NCI-H345 treated with DMSO at 0.1 percent for 48 hours (cell line): ENCODE results near the gene CTSF.
"Not testable (repeated sequence)": the region's sequence is repeated elsewhere in the genome, so short reads cannot be mapped to it uniquely, and the experiment has no call there.

Source experiments
- DNase-seq: peaks from one replicate; lab custom pipeline; 2025; ENCODE audit not compliant: unreplicated experiment; lab: John Stamatoyannopoulos, UW

CTSF gene

DNA sequence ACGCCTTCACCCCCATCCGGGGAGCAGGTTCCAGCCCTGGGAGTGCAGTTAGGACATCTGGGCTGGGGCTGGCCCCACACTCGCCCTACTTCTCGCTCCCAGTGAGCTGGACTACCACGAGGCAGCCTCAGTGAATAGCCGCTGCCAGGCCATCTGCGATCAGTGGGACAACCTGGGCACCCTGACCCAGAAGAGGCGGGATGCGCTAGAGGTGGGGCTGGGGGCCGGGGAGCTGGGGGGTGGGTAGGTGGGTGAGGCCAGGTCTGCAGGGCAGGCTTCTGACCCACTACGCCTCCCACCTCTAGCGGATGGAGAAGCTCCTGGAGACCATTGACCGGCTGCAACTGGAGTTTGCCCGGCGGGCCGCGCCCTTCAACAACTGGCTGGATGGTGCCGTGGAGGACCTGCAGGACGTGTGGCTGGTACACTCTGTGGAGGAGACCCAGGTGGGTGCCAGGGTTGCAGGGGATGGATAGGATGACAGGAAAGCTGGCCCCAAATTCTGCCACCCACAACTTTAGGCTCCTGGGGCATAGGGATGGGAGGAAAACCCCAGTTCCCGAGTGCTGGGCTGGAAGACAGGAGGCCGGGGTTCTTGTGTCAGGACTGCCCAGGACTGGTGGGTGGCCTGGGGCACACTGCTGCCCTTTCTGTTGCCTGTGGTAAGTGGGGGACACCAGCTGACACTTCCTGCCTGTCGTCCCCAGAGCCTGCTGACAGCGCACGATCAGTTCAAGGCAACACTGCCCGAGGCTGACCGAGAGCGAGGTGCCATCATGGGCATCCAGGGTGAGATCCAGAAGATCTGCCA is 8.3 kb downstream of the CTSF start:
- DNase-seq = no peak

DNA sequence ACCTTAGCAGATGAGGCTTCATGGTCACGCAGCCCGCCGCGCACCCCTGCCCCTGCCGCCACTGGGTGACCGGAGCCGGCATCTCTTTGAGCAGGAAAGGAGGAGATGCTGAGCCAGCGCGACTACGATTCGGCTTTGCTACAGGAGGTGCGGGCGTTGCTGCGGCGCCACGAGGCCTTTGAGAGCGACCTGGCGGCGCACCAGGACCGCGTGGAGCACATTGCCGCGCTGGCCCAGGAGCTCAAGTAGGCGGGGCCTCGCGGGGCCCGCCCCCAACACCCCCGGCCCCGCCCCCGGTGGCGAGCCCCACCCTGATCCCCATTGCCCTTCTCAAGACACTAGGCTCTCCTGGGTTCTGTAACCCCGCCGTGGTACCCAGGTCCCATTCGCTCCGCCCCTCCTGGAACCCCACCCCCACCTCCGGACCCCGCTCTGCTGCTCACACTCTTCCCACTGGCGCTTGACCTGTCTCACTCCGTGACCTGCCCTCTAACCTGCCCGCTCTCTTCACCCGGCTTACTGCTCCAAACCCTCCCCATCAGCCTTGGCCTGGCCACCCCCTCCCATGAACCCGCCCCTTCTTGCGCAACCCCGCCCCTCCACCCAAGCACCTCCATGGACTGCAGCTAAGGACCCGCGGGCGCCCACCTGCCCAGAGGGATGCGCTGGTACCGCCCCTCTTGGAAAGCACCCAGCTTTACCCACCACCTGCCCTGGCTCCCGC is 9.1 kb downstream of the CTSF start:
- no peak for DNase-seq

DNA sequence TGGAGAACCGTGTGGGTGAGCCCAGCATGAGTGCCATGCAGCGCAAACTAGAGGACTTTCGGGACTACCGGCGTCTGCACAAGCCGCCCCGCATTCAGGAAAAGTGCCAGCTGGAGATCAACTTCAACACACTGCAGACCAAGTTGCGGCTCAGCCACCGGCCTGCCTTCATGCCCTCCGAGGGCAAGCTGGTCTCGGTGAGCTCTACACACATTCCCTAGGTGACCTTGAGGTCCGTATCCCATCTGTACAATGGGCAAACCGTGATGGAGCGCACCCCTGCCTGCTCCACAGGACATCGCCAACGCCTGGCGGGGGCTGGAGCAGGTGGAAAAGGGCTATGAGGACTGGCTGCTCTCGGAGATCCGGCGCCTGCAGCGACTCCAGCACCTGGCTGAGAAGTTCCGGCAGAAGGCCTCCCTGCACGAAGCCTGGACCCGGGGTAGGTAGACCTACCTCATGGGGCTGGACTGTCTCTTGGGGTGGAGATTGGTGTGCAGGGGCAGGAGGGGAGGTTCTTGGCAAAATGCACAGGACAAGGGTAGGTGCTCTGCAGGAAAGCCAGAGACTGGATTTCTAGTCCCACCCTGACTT is 10.6 kb downstream of the CTSF start:
- DNase-seq = no peak

DNA sequence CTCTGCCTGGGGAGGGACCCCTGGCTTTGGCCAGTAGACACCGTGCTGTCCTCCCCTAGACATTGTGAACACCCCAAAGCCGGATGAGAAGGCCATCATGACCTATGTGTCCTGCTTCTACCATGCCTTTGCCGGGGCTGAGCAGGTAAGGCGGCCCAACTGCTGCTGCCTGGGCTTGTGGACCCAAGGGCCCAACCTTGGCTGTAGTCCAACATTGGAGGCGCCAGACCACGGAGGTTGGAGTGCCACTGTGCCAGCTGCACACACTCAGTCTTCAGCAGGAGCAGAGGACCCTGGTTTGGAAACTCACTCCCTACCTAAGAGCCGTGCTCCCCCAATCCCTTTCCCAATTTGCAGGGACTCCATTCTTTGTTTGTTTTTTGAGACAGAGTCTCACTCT is 12.3 kb downstream of the CTSF start:
- DNase-seq = peak; percentile 9

DNA sequence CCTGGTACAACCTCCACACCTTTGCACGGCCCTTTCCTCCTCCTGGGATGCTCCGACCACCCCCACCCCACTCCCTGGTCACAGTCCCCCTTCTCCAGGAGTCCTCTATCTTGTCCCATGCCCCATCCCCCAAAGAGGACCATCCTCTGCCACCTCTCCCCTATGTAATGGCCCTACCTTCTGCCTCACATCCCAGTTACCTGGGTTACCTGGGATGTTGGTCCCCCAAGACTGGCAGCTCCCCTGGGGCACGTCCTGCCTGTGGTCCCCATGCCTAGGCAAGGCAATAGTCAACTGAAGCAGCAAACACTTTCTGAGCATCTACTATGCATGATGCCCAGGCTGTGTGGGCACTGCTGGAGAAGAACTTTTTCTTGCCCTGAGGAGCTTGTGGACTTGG is 13.0 kb downstream of the CTSF start:
- no peak for DNase-seq

DNA sequence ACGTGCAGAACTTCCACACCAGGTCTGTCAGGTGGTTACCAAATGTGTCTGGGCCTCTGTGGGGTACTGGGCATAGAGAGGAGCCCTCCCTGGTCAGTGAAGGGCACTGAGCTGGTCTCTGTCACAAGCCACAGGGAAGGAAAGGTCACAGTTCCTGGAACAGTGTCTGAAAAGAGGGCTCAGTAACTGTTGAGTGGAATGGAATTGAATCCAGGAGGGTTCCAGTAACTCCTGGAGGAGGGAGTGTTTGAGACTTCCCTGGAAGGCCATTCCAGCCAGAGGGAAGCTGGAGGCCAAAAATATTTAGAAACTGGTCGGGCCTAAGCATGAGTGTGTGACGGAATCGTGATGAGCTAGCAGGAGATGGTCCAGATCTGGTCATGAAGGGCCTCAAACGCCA is 13.8 kb downstream of the CTSF start:
- no peak for DNase-seq

DNA sequence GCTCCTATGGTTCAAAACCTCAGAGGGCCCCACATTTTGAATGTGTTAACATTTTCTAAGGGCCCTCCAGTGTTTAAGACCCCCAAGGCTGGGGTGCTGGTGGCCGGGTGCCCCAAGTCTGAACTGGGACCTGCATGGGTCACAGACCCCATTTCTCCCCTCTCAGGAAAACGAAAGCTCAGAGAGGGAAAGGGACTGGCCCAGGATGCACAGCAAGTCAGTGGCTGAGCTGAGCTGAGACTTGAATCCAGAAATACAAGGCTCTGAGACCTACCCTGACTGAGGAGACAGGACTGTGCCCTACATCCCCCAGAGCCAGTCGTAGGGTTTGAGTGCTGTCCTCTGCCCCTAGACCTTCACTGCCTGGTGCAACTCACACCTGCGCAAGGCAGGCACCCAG is 17.5 kb downstream of the CTSF start:
- no peak for DNase-seq

DNA sequence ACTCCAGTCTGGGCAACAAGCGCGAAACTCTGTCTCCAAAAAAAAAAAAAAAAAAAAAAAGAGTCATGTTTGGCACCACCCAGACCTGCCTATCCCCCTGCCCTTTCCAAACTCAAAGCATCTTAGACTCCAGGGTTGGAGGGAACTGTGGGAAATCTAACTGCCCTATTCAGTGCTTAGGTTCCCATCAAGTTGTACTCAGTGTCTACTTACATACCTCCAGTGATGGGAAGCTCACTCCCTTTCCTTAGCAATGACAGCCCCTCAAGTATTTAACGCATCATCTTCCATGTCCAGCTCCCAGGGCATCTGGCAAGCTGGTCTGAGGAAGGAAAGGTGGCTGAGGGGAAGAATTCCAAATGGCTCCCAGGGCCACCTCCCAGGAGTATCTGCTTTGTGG is 18.7 kb downstream of the CTSF start:
- DNase-seq = no peak

DNA sequence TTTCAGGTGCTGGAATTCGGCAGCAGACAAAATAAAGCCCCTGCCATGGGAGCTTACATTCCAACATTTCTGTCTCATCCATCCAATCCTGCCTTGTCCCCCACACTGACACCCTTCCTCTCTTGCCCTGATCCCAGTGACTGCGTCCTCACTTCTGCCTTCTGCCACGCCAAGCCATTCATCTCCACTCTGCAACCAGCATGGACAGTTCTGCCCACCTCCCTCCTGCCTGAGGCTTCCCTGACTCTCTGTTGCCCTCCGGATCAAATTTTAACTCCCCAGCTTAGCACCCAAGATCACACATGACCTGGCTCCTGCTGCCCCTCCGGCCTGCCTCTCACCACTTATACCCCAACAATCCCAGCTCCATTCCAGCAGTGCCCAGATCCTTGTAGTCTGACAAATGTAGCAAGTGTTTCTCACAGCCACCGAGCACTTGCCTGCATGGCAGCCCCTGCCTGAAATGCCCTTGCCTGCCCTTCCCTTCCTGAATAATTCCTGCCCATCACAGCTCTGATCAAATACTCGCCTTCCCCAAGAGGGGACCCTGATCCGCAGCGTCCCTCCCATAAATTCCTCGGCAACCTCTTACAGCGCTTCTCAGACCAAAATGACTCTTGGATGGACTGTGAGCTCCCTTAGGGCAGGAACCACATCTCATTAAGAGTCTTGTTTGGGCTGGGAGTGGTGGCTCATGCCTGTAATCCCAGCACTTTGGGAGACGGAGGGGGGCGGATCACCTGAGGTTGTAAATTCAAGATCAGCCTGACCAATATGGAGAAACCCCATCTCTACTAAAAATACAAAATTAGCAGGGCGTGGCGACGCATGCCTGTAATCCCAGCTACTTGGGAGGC is 19.4 kb downstream of the CTSF start:
- DNase-seq = no peak

DNA sequence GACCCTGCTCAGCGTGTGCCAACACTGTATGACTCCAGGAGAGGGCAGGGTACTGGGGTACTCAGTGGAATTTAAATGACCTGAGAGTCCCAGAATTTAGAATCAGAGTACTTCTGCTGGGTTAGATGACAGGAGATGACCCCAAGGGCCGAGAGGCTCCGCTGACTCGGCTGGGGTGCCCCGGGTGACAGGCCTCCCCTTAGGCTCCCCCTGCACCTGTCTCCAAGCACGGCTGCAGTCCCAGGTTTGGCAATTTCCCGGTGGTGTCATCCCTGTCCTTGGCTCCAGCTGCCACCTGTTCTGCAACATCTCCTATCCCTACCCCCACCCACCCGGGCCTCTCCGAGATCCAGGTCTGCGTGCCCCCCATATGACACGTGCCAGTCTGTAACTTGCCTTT is 20.4 kb downstream of the CTSF start:
- no peak for DNase-seq

DNA sequence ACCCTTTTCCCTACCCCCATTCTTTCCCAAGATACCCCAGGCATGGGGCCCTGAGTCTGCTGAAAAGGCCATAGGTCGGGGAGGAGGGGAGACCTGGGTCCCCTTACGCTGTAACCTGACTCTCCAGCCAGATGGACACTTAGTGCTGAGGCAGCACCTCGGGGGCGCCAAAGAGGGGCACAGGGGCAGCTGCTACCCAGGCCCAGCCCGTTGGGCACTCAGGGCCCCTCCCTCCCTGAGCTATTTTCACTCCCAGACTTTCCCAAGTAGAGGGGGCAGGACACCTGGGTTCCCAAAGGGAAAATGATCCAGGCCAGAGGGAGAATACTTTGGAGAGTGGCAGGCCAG is 20.8 kb downstream of the CTSF start:
- no peak for DNase-seq

DNA sequence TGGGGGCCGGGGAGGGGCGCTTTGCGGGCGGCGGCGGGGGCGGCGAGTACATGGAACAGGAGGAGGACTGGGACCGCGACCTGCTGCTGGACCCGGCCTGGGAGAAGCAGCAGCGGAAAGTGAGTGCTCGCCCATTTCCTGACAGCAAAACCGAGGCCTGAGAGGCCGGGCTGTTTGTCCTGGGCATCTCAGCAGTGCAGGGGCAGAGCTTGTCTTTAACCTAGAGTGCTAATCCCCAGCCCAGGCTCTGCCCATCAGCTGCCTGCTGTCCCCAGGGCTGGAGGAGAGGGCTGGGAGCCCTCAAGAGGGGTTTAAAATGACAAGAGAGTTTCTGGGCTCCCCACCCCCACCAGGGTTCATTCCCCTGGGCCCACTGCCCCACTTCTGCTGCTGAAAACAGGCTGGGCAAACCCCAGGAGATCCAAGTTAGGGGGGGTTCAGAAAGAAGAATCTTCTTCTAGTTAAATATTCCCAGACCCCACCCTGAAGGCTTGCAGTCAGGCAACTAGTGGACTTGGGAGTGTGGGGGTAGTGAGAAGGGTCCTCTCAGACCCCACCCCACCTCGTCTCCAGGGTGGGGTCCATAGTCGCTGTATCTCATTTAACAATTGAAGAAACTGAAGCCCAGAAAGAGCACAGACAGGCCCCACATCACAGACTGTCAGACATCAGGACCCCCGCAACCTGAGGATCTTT is 21.3 kb downstream of the CTSF start:
- DNase-seq = no peak

DNA sequence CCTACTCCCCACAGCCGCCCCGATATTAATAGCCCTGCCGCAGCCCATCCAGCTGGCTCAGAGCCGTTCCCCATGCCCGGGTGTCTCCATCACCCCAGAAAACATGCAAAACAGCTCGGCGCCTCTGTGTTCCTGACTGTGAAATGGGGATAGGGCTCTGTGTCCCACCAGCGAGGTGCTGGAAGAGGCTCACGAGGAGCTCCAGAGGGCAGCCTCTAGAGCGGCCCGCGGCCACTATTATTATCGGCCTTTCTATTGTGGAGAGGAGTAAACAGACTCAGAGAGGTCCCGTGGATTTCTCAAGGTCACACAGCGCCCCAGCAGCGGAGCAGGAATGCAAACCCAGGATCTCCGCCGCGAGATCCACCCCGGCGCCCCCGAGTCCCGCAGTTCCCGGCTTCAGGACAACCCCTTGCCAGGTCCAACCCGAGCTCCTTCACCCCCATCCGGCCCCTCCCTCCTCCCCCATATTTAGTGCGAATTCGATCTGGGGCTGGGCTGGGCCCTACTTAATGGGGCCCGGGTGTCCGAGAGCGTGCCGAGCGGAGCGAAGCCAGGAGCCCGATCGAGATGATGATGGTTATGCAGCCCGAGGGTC is 21.9 kb downstream of the CTSF start, which contains the start of gene ACTN3:
Gene ACTN3 (plus strand): TSS at position 536 of the 598 bp plus-strand sequence. CDS start 35 bp downstream, at position 571.
- no peak for DNase-seq

DNA sequence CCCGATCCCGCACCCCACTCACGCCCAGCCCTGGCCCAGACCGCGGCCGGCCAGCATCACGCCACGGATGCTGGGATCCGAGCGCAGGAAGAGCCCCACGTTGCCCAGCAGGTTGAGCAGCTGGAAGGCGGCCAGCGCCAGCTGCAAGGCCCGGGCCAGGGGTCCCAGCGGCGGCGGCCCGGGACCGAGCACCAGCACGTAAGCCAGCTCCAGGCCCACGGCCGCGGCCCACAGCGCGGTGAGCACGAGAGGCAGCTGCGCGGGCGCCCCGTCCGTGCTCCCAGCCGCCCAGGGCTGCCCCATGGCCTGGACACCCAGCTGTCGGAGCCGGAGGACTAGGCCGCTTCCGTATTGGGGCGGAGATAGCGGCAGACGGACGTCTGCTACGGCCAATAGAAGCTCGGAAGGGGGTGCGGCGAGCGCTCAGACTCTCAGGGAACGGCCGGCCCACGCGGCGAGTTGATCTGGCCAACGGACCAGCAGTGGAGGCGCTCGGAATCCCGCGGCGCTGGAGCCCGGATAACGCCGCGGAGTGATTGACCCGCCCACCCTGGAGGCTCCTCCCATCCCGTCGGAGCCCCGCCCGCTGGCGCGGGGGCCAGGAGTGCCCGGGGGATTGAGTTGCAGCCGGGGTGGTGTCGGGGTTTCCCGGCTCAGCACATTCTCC is 22.6 kb downstream of the CTSF start, which contains the start of gene ZDHHC24:
Gene ZDHHC24 (minus strand): TSS at position 348 of the 667 bp plus-strand sequence. CDS start 45 bp downstream, at position 303.
- DNase-seq = peak; percentile 76

DNA sequence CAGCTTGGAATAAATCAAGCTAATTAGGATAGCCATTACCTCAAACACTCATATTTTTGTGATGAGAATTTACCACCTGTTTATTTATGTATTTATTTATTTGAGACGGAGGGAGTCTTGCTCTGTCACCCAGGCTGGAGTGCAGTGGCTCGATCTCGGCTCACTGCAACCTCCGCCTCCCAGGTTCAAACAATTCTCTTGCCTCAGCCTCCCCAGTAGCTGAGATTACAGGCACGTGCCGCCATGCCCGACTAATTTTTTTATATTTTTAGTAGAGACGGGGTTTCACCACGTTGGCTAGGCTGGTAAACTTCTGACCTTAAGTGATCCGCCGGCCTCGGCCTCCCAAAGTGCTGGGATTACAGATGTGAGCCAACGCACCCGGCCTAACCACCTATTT is 23.5 kb downstream of the CTSF start:
- DNase-seq = not testable (repeated sequence)

DNA sequence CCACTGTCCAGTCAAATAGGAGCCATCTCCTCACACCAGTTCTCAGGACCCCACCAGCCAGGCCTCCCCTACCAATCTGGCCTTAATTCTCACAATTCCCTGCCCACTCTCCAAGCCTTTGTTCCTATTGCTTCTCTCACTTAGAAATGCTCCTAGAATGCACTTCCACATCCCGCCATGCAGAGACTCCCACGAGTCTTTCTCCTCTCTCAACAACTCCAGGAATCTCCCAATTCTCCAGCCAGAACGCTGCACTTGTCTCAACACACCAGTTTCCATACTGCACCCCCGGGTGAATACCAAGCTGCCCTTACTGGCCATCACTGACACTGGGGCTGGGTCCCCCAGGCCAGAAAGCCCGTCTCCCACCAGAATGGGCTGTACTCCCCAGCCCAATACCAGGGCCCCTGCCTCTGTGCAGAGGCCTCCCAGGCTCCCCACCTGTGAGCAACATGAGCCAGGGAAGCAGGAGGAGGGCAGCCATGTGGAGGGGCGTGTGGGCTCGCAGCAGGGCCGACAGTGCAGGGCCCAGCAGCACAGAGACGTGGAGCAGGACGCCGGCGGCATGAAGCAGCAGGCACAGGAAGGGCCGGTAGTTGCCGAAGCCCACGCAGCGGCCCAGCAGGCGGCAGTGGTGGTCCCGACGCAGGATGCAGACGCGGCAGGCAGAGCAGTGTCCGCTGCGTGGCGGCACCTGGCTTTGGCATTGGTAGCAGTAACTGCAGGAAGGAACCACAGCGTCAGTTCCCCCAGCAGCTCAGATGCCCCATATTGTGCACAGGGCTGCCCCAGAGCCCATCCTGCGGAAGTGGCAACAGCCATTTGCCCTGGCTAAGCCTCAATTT is 24.9 kb downstream of the CTSF start:
- no peak for DNase-seq

DNA sequence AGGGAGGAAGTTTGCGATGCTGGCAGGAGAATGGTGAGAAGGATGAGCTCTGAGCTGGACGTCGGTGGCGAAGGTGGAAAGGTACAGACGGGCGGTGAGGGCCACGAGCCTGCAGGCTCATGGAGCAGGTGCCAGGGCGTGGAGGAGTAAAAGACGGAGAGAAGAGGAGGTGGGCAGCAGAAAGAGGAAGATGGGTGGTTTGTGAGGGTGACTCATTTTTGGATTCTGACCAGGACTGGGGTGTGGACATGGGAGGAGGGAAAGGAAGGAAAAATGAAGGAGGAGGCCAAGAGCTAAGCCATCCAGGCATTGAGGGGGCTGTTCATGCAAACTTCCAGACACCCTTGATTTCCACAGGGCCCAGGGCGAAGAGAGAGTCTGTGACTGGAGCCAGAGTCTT is 26.0 kb downstream of the CTSF start:
- DNase-seq = no peak

DNA sequence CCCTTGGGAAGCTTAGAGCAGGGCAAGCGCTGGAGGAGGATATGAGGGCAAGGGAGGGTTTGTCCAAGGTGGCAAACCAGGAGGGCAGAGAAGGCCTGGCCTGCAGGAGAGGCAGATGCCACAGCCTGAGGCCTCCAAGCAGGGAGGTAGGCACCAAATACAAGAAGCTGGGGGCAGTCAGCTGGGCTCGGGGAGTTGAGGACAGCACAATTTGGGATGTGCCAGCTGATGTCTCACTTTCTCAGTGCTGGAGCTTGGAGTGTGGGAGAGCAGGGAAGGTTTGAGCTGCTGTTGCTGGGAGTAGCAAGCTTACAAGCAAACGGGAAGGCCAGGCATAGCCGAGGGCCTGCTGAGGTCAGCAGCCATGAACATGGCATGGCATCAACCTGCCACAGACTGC is 26.5 kb downstream of the CTSF start:
- DNase-seq = no peak

DNA sequence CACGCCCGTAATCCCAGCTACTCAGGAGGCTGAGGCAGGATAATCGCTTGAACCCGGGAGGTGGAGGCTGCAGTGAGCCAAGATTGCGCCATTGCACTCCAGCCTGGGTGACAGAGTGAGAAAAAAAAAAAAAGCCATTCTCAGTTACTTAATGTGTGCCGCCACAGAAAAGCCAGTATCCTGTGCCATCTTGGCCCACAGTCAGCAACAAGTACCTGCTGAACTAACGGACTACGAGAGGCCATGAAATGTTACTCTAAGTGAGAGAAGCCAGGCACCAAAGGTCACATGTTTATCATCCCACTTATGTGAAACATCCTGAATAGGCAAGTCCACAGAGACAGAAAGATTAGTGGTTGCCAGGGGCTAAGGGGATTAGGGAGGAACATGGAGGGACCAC is 27.8 kb downstream of the CTSF start:
- DNase-seq = not testable (repeated sequence)
